SH-SY5Y (cell line): Measurements from ENCODE around the gene WWOX.

ENCODE experiments used
- GATA2 ChIP-seq: IDR thresholded peaks from 2 replicates; pipeline ENCODE4 v1.6.1; 2011; ENCODE audit warnings: mild to moderate bottlenecking, low read depth, low read length
- GATA3 ChIP-seq: IDR thresholded peaks from 2 replicates; pipeline ENCODE4 v1.6.1; 2011; ENCODE audit warnings: low read depth, mild to moderate bottlenecking, low read length, moderate library complexity

DNA sequence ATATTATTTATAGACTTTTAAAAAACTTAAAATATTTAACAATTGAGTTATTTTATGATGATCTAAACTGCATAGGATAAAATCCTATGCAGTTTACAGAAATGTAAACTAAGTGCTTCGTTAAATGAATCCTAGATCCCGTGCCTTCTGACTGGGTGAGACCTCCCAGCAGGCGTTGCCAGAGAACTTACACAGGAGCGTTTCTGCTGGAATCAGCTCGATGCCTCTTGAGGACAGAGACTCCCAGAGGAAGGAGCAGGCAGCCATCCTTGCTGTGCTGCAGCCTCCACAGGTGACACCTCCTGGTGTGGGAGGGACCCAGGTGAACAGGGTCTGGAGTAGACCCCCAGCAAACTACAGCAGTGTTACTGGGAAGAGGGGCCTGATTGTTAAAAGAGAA lies 160.4 kb downstream of the WWOX start:
- TF ChIP-seq GATA3 (no peak), GATA2 (no peak)
